Panc1 (cell line): Measurements from ENCODE around the gene SLIT3. TPM values are rescaled to one million over a fixed set of nuclear protein-coding genes. Genes with fewer than 3 reads are reported as not detected.
A peak's percentile ranks its signal among the peaks of the same experiment; 100 is the strongest.
"Not testable (repeated sequence)": the region's sequence is repeated elsewhere in the genome, so short reads cannot be mapped to it uniquely, and the experiment has no call there.

Experiments
- ATAC-seq: fragments of 200-7000 bp; cut with Tn5 transposase; 2 replicates; pipeline ENCODE4 v1.9.1; 2020; ENCODE audit warnings: mild to moderate bottlenecking, moderate library complexity
- BruUV-seq: library from RNA; stranded (reverse); fragments of 400-500 nt; replicated peaks from 2 replicates; lab custom pipeline; 2021; lab: Mats Ljungman, UMichigan
- CTCF ChIA-PET: fragments of 300-600 bp; sonication (Branson Sonifier 250); formaldehyde crosslinking; loops from one replicate; lab custom pipeline; 2022; ENCODE audit warnings: antibody characterized with exemption; lab: Charles Lee
- POLR2A ChIA-PET: fragments of 300-600 bp; sonication (Branson Sonifier 250); formaldehyde crosslinking; loops from one replicate; lab custom pipeline; 2022; ENCODE audit warnings: antibody characterized with exemption; lab: Charles Lee
- DNase-seq: peaks from one replicate; pipeline ENCODE4 v3.0.0-alpha.2; 2010; ENCODE audit warnings: low read depth, low spot score
- H3K27ac ChIP-seq: 2 replicates; pipeline ENCODE4 v1.5.1; 2011; ENCODE audit warnings: mild to moderate bottlenecking, low read length, inconsistent platforms
- H3K27me3 ChIP-seq: fragments of 200-500 bp; sonication (Bioruptor generic); 2 replicates; pipeline ENCODE4 v1.6.0; 2014; ENCODE audit warnings: low read length, inconsistent platforms; ENCODE audit not compliant: control insufficient read depth, insufficient read depth
- H3K36me3 ChIP-seq: fragments of 200-500 bp; sonication (Bioruptor generic); 2 replicates; pipeline ENCODE4 v1.5.1; 2014; ENCODE audit warnings: inconsistent platforms, mild to moderate bottlenecking, low read length, moderate library complexity; ENCODE audit not compliant: control insufficient read depth, insufficient read depth
- H3K4me1 ChIP-seq: 2 replicates; pipeline ENCODE4 v1.5.1; 2011; ENCODE audit warnings: inconsistent platforms, mild to moderate bottlenecking, low read length, moderate library complexity; ENCODE audit not compliant: control insufficient read depth, insufficient read depth
- H3K4me3 ChIP-seq, 2 experiments: 2 replicates each; pipeline ENCODE4 v1.5.1; 2011 to 2012; ENCODE audit warnings: low read depth in 2 of 2, low read length in 2 of 2, mild to moderate bottlenecking in 2 of 2, inconsistent platforms in 1 of 2, moderate library complexity in 1 of 2
- H3K9me3 ChIP-seq: fragments of 200-500 bp; sonication (Bioruptor generic); 2 replicates; pipeline ENCODE4 v1.5.1; 2014; ENCODE audit warnings: low read depth, mild to moderate bottlenecking, inconsistent platforms, low read length, moderate library complexity; ENCODE audit not compliant: control insufficient read depth, insufficient read depth
- CTCF ChIP-seq: fragments of 450-650 bp; IDR thresholded peaks from 2 replicates; pipeline ENCODE4 v1.5.1; 2017; ENCODE audit warnings: mild to moderate bottlenecking
- POLR2AphosphoS5 ChIP-seq: IDR thresholded peaks from 2 replicates; pipeline ENCODE4 v1.6.1; 2012; ENCODE audit warnings: mild to moderate bottlenecking, low read depth, low read length, moderate library complexity
- REST ChIP-seq, 2 experiments: IDR thresholded peaks; 2 replicates each; pipeline ENCODE4 v1.6.1; 2011 to 2012; ENCODE audit warnings: low read depth in 2 of 2, control low read depth in 1 of 2, low read length in 1 of 2, mild to moderate bottlenecking in 1 of 2, moderate library complexity in 1 of 2; ENCODE audit not compliant: insufficient read depth in 1 of 2
- SIN3A ChIP-seq: IDR thresholded peaks from 2 replicates; pipeline ENCODE4 v1.6.1; 2012; ENCODE audit warnings: low read depth, mild to moderate bottlenecking, low read length, moderate library complexity, borderline replicate concordance; ENCODE audit not compliant: insufficient read depth
- TCF7L2 ChIP-seq: IDR thresholded peaks from 2 replicates; pipeline ENCODE4 v1.6.1; 2011; ENCODE audit warnings: mild to moderate bottlenecking, low read depth, low read length, inconsistent platforms
- in situ Hi-C: cut with HindIII; loops from 2 replicates; pipeline ENCODE4 v1.10.0; 2016; ENCODE audit warnings: low sequenced_read_pairs, low pct_unique_long_range_greater_than_20kb
- intact Hi-C: fragments of 100-400 bp; cut with micrococcal nuclease; formaldehyde crosslinking; loops from one replicate; pipeline ENCODE4 v1.10.0; 2022; ENCODE audit not compliant: unreplicated experiment
- total RNA-seq: library from RNA; stranded (reverse); gene quantifications from one replicate; pipeline ENCODE4 v1.2.1, GENCODE V29; 2021; ENCODE audit not compliant: unreplicated experiment

SLIT3 gene
- total RNA-seq, 1 experiment from 2014 or later, result 26.4 TPM

GRCh38 chr5:169213479-169213878, 87.5 kb downstream of the SLIT3 start:
- in situ Hi-C loops, result no loop called here
- Histone ChIP-seq H3K36me3 (no peaks in the 10 kb centered on the region), H3K9me3 (no peaks in the 10 kb centered on the region), H3K27ac (no peak overlapping the region), H3K27me3 (no peaks in the 10 kb centered on the region), H3K4me1 (no peaks in the 10 kb centered on the region), H3K4me3 (no peak overlapping the region)
- no peak for TF ChIP-seq CTCF
- TF ChIP-seq TCF7L2, result no peak
- no peak for TF ChIP-seq REST (IDR thresholded peaks at IDR 0.05; ENCODE audit: insufficient read depth in 1 of 2, low read depth in 2 of 2, low read length in 1 of 2)
- TF ChIP-seq POLR2AphosphoS5, result no peak
- TF ChIP-seq SIN3A, result no peak
- ChIA-PET POLR2A (no interaction called here), CTCF (no interaction called here)
- DNase-seq (no peak), ATAC-seq (no peak)
- intact Hi-C loops, result no loop called here
- BruUV-seq, result no TSS peak

- H3K9me3 ChIP-seq, H3K27me3 ChIP-seq, H3K4me3 ChIP-seq, H3K4me1 ChIP-seq, H3K36me3 ChIP-seq, ATAC-seq, POLR2A ChIA-PET, DNase-seq, BruUV-seq, CTCF ChIA-PET, in situ Hi-C loops, intact Hi-C loops, H3K27ac ChIP-seq: not testable (repeated sequence)
Observed at GRCh38 chr5:169211761-169212160, 89.2 kb downstream of the SLIT3 start.

- no peak overlapping the region for H3K27ac ChIP-seq
- TF ChIP-seq TCF7L2 (no peak), POLR2AphosphoS5 (no peak), SIN3A (no peak), CTCF (no peak), REST (IDR thresholded peaks at IDR 0.05; ENCODE audit: insufficient read depth in 1 of 2, low read depth in 2 of 2, low read length in 1 of 2) (no peak)
- no peaks in the 10 kb centered on the region for H3K27me3 ChIP-seq
- H3K4me1 ChIP-seq, result no peaks in the 10 kb centered on the region
- intact Hi-C loops (no loop called here), in situ Hi-C loops (no loop called here)
- no peaks in the 10 kb centered on the region for H3K9me3 ChIP-seq
- ChIA-PET CTCF (no interaction called here), POLR2A (no interaction called here)
- DNase-seq (no peak), ATAC-seq (0 out of 2 replicates have a peak, but pooled peaks have one; percentile 45)
- no TSS peak for BruUV-seq
- no peak overlapping the region for H3K4me3 ChIP-seq
- no peaks in the 10 kb centered on the region for H3K36me3 ChIP-seq
Observed at GRCh38 chr5:169204788-169205400, 96.0 kb downstream of the SLIT3 start.
